RPMI8226 (cell line): ENCODE data around the gene ITGAL.
"Not testable (repeated sequence)": the region's sequence is repeated elsewhere in the genome, so short reads cannot be mapped to it uniquely, and the experiment has no call there.

Experiments used
- DNase-seq: peaks from one replicate; pipeline ENCODE4 v3.0.0-alpha.2; 2015

ITGAL gene

DNA sequence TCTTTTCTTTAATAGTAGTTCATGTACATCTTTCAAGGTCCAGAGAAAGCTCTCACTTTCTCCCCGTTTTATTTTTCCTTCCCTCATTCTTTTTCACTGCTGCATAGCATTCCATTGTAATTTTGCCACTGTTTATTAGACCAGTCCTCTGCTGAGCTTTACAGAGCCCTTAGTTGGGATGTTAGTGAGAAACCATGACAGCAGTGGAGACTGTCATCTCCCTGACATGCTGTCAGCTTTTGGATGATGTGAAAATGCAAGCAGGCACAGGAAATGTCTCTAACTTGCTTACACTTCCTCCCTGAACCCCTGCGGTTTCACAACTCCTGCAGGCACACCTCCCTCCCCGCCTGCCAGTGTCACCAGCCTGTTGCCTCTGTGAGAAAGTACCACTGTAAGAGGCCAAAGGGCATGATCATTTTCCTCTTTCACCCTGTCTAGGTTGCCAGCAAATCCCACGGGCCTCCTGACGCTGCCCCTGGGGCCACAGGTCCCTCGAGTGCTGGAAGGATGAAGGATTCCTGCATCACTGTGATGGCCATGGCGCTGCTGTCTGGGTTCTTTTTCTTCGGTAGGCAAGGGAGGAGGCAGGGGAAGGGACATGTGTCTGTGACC lies at the start of gene ITGAL:
Gene ITGAL, plus strand, starts transcription at position 415 of the 615 bp plus-strand sequence. Its CDS starts 96 bp downstream, at position 511.
- peak; percentile 90 for DNase-seq

DNA sequence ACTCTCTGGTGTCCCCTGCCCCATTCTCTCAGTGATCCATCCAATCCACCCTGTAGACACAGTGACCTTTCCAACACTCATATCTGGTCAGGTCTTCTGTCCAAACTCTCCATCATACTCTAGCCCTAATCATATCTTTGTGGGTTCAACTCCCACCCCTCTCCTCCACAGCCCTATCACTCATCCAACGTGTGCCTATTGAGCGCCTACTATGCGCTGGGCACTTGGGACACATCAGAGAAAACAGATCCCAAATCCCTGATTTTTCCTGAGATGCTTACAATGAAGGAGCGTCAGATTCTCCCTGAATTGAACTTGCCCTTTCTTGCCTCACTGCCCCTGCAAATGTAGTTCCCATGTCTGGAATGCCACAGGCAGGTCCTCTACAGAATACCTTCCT lies 44.5 kb upstream of the ITGAL start:
- no peak for DNase-seq

DNA sequence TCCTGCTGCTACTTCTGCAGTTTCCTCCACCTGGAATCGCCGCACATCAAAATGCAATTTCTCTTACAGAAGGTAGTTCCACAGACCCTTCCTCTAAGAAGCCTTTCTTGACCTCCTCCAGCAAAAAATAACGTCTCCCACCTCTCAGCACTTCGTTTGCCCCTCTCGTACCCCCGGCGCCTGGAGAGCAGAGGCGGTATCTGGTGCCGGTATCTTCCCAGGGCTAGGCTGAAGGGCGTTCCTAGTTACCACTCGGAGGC lies 43.2 kb upstream of the ITGAL start:
- no peak for DNase-seq

DNA sequence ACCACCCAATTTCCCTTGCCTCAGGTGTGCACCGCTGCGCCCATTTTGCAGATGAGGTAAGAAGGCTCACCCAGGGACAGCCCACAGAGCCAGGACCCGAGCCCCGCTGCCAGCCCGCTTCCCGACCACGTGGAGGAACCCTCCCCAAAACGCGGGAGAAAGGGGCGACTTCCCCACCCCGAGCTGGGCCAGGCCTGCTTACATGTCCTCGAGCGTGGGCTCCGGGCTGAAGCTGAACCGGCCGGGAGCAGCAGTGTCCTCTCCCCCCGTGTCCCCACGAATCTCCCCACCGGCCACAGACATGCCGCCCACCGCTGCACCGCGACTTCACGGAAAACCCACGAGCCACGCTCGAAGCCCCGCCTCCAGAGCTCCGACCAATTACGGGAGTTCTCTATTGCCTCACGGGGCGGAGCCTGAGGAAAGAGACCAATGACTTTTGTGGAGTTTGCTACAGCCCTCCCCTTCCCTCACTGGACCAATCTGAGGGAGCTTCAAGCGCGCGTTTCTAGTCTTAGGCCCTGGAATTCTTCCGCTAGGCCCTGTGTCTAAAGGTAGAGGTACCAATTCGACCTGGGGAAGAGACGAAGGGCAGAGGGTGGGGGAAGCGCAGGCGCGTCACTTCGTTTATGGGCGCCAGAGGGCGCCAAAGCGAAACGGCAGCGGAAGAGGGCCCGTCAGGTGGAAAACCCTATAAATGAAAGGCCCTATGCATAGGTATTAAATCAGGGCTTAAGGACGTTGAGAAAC lies 42.7 kb upstream of the ITGAL start, which contains the start of gene DCTPP1:
Gene DCTPP1, minus strand, starts transcription at position 353 of the 750 bp plus-strand sequence. Its CDS starts 50 bp downstream, at position 303.
- peak; percentile 100 for DNase-seq

GRCh38 chr16:30430428-30430970 lies 42.0 kb upstream of the ITGAL start:
- DNase-seq, result no peak

DNA sequence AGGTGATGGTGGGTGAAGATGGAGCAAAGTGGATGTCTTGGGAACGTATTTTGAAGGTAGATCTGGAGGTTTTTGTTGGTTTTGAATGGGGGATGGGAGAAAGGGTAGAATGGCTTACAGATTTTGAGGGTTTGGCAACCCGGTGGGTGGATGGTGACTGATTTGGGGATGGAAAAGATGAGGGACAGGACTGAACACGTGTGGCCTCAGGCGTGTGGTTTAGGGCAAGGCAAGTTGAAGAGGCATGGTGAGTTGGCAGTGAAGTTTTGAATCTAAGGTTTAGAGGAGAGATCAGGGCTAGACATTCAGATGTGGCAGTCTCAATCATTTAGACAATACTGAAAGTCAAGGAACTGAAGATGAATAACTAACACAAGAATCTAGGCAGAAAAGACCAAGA lies 37.7 kb upstream of the ITGAL start:
- no peak for DNase-seq

GRCh38 chr16:30437511-30438046 lies 35.0 kb upstream of the ITGAL start:
- no peak for DNase-seq

DNA sequence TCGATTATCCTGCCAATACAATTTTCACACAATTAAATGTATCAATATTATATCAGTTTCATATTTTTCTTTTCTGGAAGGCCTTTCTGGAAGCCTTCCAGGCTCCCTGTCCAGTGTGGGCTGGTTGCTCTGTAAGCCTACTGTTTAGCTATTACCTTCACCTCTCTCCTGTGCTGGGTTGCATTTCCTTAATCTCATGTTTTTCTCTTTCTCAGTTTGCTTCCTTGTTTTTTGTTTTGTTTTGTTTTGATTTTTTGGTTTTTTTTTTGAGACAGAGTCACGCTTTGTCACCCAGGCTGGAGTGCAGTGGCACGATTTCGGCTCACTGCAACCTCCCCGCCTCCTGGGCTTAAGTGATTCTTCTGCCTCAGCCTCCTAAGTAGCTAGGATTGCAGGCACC lies 33.7 kb upstream of the ITGAL start:
- DNase-seq, result no peak

DNA sequence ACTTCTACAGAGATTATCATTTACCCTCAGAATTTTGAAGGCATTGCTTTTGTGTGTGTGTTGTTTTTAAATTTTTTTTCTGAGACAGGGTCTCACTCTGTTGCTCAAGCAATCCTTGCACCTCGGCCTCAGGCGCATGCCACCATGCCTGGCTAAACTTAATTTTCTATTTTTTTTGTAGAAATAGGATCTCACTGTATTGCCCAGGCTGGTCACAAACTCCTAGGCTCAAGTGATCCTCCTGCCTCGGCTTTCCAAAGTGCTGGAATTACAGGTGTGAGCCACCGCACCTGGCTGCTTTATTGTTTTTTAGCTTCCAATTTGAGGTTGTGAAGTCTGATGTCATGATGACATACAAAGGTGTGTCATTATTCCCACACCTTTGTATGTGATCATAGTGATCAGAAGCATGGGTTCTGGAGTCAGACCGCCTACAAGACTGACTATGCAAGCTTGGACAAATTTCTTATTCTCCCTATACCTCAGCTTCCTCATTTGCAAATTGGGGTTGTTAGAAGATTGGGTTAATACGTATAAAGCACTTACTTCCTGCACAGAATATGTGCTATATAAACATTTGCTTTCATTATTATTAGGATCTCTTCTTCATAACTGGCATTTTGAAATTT lies 32.7 kb upstream of the ITGAL start:
- DNase-seq, result no peak

DNA sequence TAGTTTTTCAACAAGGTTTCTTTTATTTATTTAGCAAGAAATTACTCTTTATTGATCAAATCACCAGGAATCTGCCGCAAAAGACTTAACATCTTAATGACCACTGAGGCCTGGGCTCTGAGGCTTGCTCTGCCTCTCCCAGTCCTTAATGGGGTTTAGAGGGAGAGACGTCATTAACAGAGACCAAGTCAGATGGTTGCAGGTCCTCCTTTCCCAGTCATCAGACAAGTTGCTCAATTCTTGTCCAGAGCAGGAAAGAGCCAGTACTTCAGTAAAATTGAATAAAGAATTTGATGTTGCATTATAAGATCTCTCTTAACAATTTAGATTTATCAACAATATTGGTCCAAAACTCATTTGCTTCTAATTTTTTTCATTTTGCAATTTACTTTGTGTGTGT lies 28.9 kb upstream of the ITGAL start:
- DNase-seq, result no peak

DNA sequence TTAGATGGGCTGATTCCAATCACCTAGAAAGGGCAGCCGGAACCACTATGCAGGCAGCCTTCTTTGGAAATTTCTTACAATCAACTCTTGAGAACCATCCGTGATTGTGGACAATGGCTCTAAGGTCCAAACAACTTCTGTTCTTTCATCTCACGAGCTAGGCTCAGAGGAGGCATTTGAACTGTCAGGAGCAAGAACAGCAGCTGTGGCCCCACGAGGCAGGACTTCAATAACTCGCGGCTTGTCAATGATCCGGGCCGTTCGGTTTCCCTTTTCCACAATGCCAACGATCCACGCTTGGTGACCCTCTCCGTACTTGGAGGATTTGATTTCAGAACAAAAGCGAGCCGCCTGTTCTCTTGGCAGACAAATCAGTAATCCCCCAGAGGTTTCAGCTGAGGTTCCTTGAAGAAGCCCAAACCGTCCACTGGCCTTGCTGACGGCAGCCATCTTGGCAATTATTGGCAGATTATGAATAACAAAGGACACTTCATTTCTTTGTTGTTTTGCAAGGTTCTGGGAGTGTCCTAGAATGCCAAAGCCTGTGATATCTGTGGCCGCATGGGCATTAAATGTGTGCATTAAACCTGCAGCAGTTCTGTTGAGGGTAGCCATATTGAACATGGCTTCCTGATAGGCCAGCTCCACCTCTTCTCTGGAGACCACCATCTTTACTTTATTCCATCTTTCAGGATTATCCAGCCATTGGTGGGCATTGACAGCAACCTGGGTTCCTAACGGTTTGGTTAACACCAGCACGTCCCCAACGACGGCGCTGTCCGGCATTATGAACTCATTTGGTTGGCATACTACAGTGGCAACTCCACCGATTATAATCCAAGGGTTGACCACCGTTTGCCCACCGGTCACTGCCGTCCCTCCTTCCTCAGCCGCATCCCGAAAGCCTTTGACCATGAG lies 28.1 kb upstream of the ITGAL start:
- DNase-seq, result no peak

- no peak for DNase-seq
These were observed 27.5 kb upstream of the ITGAL start for GRCh38 chr16:30445149-30445407.

GRCh38 chr16:30445408-30446202 lies 26.9 kb upstream of the ITGAL start, which contains the start of gene SEPHS2:
TSS of gene SEPHS2 (minus strand) at chr16:30445874. CDS start at chr16:30445727, 147 bp downstream.
- DNase-seq, result peak; percentile 100

DNA sequence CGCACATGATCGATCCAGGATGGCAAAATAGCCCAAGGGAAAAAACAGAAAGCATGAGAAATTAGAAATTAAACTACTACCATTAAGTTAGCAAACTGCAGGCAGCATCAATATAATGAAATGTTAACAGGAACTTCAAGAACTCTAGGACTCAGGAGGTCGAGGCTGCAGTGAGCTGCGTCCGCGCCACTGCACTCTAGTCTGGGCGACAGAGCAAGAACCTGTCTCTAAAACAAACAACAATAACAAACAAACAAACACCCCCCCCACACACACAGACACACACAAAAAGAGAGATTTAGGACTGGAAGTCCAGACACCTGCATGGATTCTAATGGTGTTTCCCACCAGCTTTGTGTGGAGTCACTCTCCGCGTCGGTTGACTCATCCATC lies 26.3 kb upstream of the ITGAL start:
- DNase-seq, result no peak

DNA sequence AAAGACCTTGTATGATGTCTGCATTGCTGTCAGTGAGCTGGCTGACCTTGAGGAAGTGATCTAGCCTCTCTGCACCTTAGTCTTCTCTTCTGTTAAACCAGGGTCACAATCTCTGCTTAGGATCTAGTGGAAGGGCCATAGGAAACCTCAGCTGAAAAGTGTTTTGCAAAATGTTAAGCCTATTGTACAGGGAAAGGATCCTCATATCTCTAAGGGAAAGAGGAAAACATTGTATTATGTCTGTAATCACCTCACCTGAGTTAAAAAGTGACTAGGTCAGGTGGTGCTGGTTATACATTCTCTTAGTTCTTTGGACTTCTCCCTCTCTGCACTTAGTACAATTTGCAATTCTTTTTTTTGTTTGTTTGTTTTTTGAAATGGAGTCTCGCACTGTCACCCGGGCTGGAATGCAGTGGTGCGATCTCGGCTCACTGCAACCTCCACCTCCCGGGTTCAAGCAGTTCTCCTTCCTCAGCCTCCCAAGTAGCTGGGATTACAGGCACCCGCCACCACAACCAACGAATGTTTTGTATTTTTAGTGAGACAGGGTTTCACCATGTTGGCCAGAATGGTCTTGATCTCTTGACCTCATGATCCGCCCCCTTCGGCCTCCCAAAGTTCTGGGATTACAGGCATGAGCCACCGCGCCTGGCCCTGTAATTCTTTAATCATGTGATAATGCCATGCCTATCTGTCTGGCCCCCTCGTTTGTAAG lies 24.9 kb upstream of the ITGAL start:
- no peak for DNase-seq

DNA sequence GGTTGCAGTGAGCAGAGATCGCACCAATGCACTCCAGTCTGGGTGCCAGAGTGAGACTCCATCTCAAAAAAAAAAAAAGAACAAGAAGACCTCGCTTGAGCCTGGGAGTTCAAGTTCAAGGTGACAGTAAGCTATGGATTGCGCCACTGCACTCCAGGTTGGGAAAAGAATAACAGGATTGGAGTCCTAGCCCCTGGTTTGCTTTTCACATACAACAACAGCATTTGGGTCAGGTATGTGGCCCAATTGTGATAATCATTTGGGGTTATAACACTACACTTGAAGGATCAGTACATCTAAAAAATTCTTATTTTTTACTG lies 23.5 kb upstream of the ITGAL start:
- DNase-seq, result no peak

- DNase-seq, result not testable (repeated sequence)
These were observed 19.6 kb upstream of the ITGAL start for GRCh38 chr16:30452709-30453580.

GRCh38 chr16:30456302-30456701 lies 16.2 kb upstream of the ITGAL start:
- DNase-seq, result no peak

GRCh38 chr16:30457256-30457655 lies 15.3 kb upstream of the ITGAL start:
- no peak for DNase-seq
